Neural cell (in vitro differentiated cells): ENCODE results near the gene TBC1D5. TPM values are rescaled to one million over a fixed set of nuclear protein-coding genes. Genes with fewer than 3 reads are reported as not detected.

Source experiments
- H2AFZ ChIP-seq: fragments of 200-600, 300-800 bp; sonication (generic), shearing (Covaris generic); 2 replicates; pipeline ENCODE4 v1.6.0; 2014; ENCODE audit warnings: low read depth, mild to moderate bottlenecking, antibody characterized with exemption, low read length, moderate library complexity
- H3F3A ChIP-seq: fragments of 200-600 bp; shearing (Covaris generic); 2 replicates; pipeline ENCODE4 v1.6.1; 2016; ENCODE audit warnings: mild to moderate bottlenecking, moderate library complexity, mixed read lengths, antibody characterized with exemption, low read length; ENCODE audit not compliant: insufficient read depth, poor library complexity, severe bottlenecking
- H3K27ac ChIP-seq: fragments of 200-600, 300-800 bp; sonication (generic), shearing (Covaris generic); 2 replicates; pipeline ENCODE4 v1.5.1; 2014; ENCODE audit warnings: mild to moderate bottlenecking, low read length, moderate library complexity
- H3K27me3 ChIP-seq: fragments of 300-800, 200-600 bp; sonication (generic), shearing (Covaris generic); 2 replicates; pipeline ENCODE4 v1.6.0; 2014; ENCODE audit warnings: mild to moderate bottlenecking, low read depth, low read length, moderate library complexity; ENCODE audit not compliant: insufficient read depth
- H3K36me3 ChIP-seq: fragments of 300-800, 200-600 bp; sonication (generic), shearing (Covaris generic); 2 replicates; pipeline ENCODE4 v1.5.1; 2014; ENCODE audit warnings: mild to moderate bottlenecking, antibody characterized with exemption, low read length, moderate library complexity; ENCODE audit not compliant: insufficient read depth
- H3K4me2 ChIP-seq: fragments of 300-800, 200-600 bp; sonication (generic), shearing (Covaris generic); 2 replicates; pipeline ENCODE4 v1.6.0; 2014; ENCODE audit warnings: mild to moderate bottlenecking, low read length
- H3K4me3 ChIP-seq: fragments of 300-800, 200-600 bp; sonication (generic), shearing (Covaris generic); 2 replicates; pipeline ENCODE4 v1.5.1; 2014; ENCODE audit warnings: mild to moderate bottlenecking, low read length, moderate library complexity
- H3K79me2 ChIP-seq: fragments of 200-600 bp; shearing (Covaris generic); replicated peaks from 2 replicates; pipeline ENCODE4 v1.6.0; 2014; ENCODE audit warnings: mild to moderate bottlenecking, low read length, moderate library complexity; ENCODE audit not compliant: insufficient read depth
- H3K9ac ChIP-seq: fragments of 300-800, 200-600 bp; sonication (generic), shearing (Covaris generic); 2 replicates; pipeline ENCODE4 v1.6.1; 2016; ENCODE audit warnings: mild to moderate bottlenecking, low read length, mixed read lengths
- H3K9me2 ChIP-seq: fragments of 200-600 bp; shearing (Covaris generic); 2 replicates; pipeline ENCODE4 v1.6.1; 2016; ENCODE audit warnings: mild to moderate bottlenecking, low read length, mixed read lengths; ENCODE audit not compliant: insufficient read depth
- H3K9me3 ChIP-seq: fragments of 200-600, 300-800 bp; sonication (generic), shearing (Covaris generic); 2 replicates; pipeline ENCODE4 v1.6.1; 2016; ENCODE audit warnings: mild to moderate bottlenecking, mixed run types, low read length, moderate library complexity, mixed read lengths
- H4K20me1 ChIP-seq: fragments of 200-600 bp; shearing (Covaris generic); 2 replicates; pipeline ENCODE4 v1.6.1; 2016; ENCODE audit warnings: mild to moderate bottlenecking, mixed run types; ENCODE audit not compliant: insufficient read depth
- EP300 ChIP-seq: fragments of 450-650 bp; conservative IDR thresholded peaks from 2 replicates; pipeline ENCODE4 v1.6.1; 2014; ENCODE audit warnings: antibody characterized with exemption, mild to moderate bottlenecking, moderate library complexity; ENCODE audit not compliant: poor library complexity, severe bottlenecking
- EZH2 ChIP-seq: fragments of 200-600, 300-800 bp; shearing (Covaris generic), sonication (generic); IDR thresholded peaks from 2 replicates; pipeline ENCODE4 v1.6.1; 2014; ENCODE audit warnings: antibody characterized with exemption, low read length, borderline replicate concordance, mild to moderate bottlenecking; ENCODE audit not compliant: insufficient read depth, poor library complexity, severe bottlenecking
- MXI1 ChIP-seq: fragments of 450-650 bp; conservative IDR thresholded peaks from 2 replicates; pipeline ENCODE4 v1.6.1; 2014; ENCODE audit warnings: antibody characterized with exemption, mild to moderate bottlenecking; ENCODE audit not compliant: poor library complexity, severe bottlenecking
- POLR2AphosphoS5 ChIP-seq: IDR thresholded peaks from 2 replicates; pipeline ENCODE4 v1.6.1; 2012
- RAD21 ChIP-seq: fragments of 450-650 bp; conservative IDR thresholded peaks from 2 replicates; pipeline ENCODE4 v1.6.1; 2014; ENCODE audit warnings: antibody characterized with exemption, mild to moderate bottlenecking, moderate library complexity
- REST ChIP-seq: IDR thresholded peaks from 2 replicates; pipeline ENCODE4 v1.6.1; 2012; ENCODE audit warnings: borderline replicate concordance
- SMC3 ChIP-seq: fragments of 450-650 bp; conservative IDR thresholded peaks from 2 replicates; pipeline ENCODE4 v1.6.1; 2014; ENCODE audit warnings: antibody characterized with exemption, mild to moderate bottlenecking, moderate library complexity; ENCODE audit not compliant: poor library complexity
- TAF1 ChIP-seq: IDR thresholded peaks from 2 replicates; pipeline ENCODE4 v1.6.1; 2012; ENCODE audit warnings: low read depth
- polyA plus RNA-seq: library from polyadenylated mRNA; depleted of rRNA; stranded (reverse); fragments of >200 nt; gene quantifications from 2 replicates; pipeline ENCODE4 v1.2.3, GENCODE V29; 2014
- TF ChIP-seq, protein P1 (sequence below): fragments of 450-650 bp; IDR thresholded peaks from 2 replicates; pipeline ENCODE4 v1.5.1; 2014; ENCODE audit warnings: antibody characterized with exemption, mild to moderate bottlenecking, moderate library complexity; ENCODE audit not compliant: poor library complexity, severe bottlenecking

TBC1D5 gene
- polyA plus RNA-seq, 1 donor from 2014 or later, result 28.3 TPM

GRCh38 chr3:17500618-17501017 lies 241.8 kb downstream of the TBC1D5 start:
- H3K36me3 ChIP-seq, result no peaks in the 10 kb centered on the region
- TF ChIP-seq SMC3, result no peak
- no peak for TF ChIP-seq TAF1
- TF ChIP-seq, protein P1, sequence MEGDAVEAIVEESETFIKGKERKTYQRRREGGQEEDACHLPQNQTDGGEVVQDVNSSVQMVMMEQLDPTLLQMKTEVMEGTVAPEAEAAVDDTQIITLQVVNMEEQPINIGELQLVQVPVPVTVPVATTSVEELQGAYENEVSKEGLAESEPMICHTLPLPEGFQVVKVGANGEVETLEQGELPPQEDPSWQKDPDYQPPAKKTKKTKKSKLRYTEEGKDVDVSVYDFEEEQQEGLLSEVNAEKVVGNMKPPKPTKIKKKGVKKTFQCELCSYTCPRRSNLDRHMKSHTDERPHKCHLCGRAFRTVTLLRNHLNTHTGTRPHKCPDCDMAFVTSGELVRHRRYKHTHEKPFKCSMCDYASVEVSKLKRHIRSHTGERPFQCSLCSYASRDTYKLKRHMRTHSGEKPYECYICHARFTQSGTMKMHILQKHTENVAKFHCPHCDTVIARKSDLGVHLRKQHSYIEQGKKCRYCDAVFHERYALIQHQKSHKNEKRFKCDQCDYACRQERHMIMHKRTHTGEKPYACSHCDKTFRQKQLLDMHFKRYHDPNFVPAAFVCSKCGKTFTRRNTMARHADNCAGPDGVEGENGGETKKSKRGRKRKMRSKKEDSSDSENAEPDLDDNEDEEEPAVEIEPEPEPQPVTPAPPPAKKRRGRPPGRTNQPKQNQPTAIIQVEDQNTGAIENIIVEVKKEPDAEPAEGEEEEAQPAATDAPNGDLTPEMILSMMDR, result no peak
- TF ChIP-seq EZH2, result no peak
- TF ChIP-seq MXI1, result no peak
- no peak for TF ChIP-seq RAD21
- no peak for TF ChIP-seq EP300
- TF ChIP-seq POLR2AphosphoS5, result no peak
- H3K27me3 ChIP-seq, result no peaks in the 10 kb centered on the region
- H3K9ac ChIP-seq, result no peak overlapping the region
- no peaks in the 10 kb centered on the region for H3K79me2 ChIP-seq
- no peaks in the 10 kb centered on the region for H3K9me3 ChIP-seq
- H2AFZ ChIP-seq, result no peak overlapping the region
- H3K27ac ChIP-seq, result no peak overlapping the region
- no peak overlapping the region for H3K4me2 ChIP-seq
- H4K20me1 ChIP-seq, result no peaks in the 10 kb centered on the region
- H3F3A ChIP-seq, result no peaks in the 10 kb centered on the region
- no peak overlapping the region for H3K4me3 ChIP-seq
- no peaks in the 10 kb centered on the region for H3K9me2 ChIP-seq

DNA sequence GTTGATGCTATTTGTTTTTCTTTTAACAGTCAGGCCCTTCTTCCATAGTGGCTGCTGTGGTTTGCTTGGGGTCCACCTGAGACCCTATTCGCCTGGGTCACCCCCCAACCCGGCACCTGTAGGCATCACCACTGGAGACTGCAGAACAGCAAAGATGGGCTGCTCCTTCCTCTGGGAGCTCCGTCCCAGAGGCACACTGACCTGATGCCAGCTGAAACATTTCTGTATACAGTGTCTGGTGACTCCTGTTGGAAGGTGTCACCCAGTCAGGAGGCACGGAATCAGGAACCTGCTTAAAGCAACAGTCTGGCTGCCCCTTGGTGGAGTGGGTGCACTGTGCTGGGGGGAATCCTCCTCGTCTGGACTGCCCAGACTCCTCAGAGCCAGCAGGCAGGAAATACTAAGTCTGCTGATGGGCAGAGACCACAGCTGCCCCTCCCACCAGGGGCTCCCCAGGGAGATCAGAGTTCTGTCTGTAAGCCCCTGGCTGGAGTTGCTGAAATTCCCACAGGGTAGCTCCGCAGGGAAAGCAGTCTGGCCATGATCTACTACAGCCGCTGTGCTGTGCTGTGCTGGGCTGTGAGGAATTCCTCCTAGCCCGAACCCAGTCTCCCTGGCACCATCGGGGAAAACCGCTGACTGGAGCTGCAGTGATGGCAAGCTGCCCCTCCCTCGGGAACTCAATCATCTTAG lies 248.2 kb downstream of the TBC1D5 start:
- Histone ChIP-seq H4K20me1 (no peaks in the 10 kb centered on the region), H3K27ac (no peak overlapping the region), H3K9ac (no peak overlapping the region), H3K4me2 (no peak overlapping the region), H2AFZ (no peak overlapping the region), H3K9me2 (no peaks in the 10 kb centered on the region), H3K79me2 (no peaks in the 10 kb centered on the region), H3K9me3 (peaks cover 7% of the 10 kb centered on the region), H3K36me3 (no peaks in the 10 kb centered on the region), H3K27me3 (no peaks in the 10 kb centered on the region), H3K4me3 (no peak overlapping the region), H3F3A (no peaks in the 10 kb centered on the region)
- TF ChIP-seq POLR2AphosphoS5, result no peak
- no peak for TF ChIP-seq EP300
- no peak for TF ChIP-seq MXI1
- no peak for TF ChIP-seq EZH2
- no peak for TF ChIP-seq TAF1
- TF ChIP-seq, protein P1, result no peak
- TF ChIP-seq REST, result no peak
- no peak for TF ChIP-seq SMC3
- no peak for TF ChIP-seq RAD21
